CD4-positive, alpha-beta T cell treated with Interleukin-1 beta for 1 hour (primary cell): ENCODE results near the gene MAD1L1.

Experiments
- DNase-seq, 2 donors: peaks; one replicate each; pipeline ENCODE4 v3.0.0-alpha.2; 2020 to 2022

MAD1L1 gene

GRCh38 chr7:2112261-2113198 lies 120.2 kb downstream of the MAD1L1 start:
- DNase-seq, result no peak

- DNase-seq, result no peak
Measured at GRCh38 chr7:2111568-2111967, 121.2 kb downstream of the MAD1L1 start.

GRCh38 chr7:2110610-2111396 lies 121.9 kb downstream of the MAD1L1 start:
- no peak for DNase-seq

- peak; percentile 8 to 56 for DNase-seq
Measured at GRCh38 chr7:2109936-2110609, 122.7 kb downstream of the MAD1L1 start.

- no peak for DNase-seq
Measured at GRCh38 chr7:2109251-2109872, 123.4 kb downstream of the MAD1L1 start.

GRCh38 chr7:2108501-2109250 lies 124.1 kb downstream of the MAD1L1 start:
- no peak for DNase-seq

GRCh38 chr7:2108071-2108455 lies 124.7 kb downstream of the MAD1L1 start:
- no peak for DNase-seq

GRCh38 chr7:2107386-2108070 lies 125.2 kb downstream of the MAD1L1 start:
- DNase-seq, result no peak

GRCh38 chr7:2106924-2107323 lies 125.8 kb downstream of the MAD1L1 start:
- DNase-seq, result no peak

- DNase-seq, result no peak
Measured at GRCh38 chr7:2106440-2106839, 126.3 kb downstream of the MAD1L1 start.

- no peak for DNase-seq
Measured at GRCh38 chr7:2105917-2106316, 126.8 kb downstream of the MAD1L1 start.

GRCh38 chr7:2105280-2105679 lies 127.5 kb downstream of the MAD1L1 start:
- no peak for DNase-seq

- DNase-seq, result no peak
Measured at GRCh38 chr7:2104716-2105115, 128.0 kb downstream of the MAD1L1 start.

- DNase-seq, result peak; percentile 64 to 84
Measured at GRCh38 chr7:2104107-2104710, 128.5 kb downstream of the MAD1L1 start.

GRCh38 chr7:2103071-2103898 lies 129.5 kb downstream of the MAD1L1 start:
- no peak for DNase-seq

- DNase-seq, result peak; percentile 38 to 41
Measured at GRCh38 chr7:2102375-2102723, 130.4 kb downstream of the MAD1L1 start.

- no peak for DNase-seq
Measured at GRCh38 chr7:2101630-2102374, 130.9 kb downstream of the MAD1L1 start.

GRCh38 chr7:2100278-2101208 lies 132.2 kb downstream of the MAD1L1 start:
- DNase-seq, result peak in 1 of 2 donors; percentile 70
